IPS DF 4.7 (cell line): Measurements from ENCODE around the gene KIAA0040.
A peak's percentile ranks its signal among the peaks of the same experiment; 100 is the strongest.

Source experiments
- DNase-seq: peaks from one replicate; pipeline ENCODE4 v3.0.0-alpha.2; 2013; ENCODE audit warnings: low spot score; ENCODE audit errors: extremely low read depth

Gene KIAA0040

DNA sequence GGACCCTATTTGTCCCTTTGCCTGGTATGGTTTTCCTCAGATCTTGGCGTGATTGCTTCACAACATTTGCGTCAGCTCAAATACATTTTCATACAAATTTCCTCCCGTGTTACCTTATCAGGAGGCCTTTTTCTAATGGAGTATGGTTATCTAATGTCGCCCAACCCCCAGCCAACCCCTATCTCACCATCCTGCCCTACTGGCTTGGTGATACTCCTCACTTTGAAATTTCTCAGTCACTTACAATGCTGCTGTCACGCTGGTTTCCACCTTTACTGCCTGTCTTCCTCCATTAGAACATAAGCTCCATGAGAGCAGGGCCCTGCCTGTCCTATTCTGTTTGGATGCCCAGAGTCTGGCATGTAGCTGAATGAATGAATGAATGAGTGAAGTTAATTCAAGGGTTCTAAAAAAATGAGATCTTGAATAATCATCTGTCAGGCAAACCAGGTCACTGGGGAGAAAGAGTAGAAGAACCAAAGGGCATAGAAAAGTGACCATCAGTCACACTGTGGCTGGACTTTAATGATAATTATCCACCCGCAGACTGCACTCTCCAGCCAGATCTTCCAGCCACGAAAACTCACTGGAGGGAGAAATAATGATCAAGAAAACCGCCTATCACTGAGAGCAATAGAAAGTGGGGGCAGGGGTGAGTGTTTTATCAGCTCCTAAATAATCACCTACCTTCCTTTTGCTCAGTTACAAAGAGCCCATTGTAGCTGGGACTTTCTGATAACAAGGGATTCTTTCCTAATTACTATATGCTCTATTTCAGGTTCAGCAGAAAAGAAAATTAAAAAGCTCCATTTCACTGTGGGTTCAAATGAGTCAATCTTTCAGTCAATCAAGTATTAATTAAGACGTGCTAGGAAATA lies 21.3 kb downstream of the KIAA0040 start:
- DNase-seq, result no peak

- DNase-seq, result no peak
Measured at GRCh38 chr1:175169286-175170018, 23.1 kb downstream of the KIAA0040 start.

DNA sequence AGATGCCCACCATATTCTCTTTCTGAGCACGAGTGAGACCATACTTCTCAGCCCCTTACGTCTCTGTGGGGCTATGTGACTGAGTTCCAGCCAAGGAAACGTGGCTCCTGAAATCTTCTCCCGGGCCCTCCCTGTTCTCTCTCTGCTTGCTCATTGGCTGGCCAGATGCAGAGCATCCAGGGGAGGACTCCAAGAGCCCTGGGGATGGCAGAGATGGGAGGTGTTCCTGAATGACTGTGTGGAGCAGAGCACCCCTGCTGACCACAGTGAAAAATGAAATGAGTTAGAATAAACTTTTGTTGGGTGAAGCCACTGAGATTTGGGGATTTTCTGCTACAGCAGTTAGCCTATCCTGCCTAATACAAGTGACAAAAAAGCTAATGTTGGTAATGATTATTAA lies 23.8 kb downstream of the KIAA0040 start:
- DNase-seq, result no peak

GRCh38 chr1:175167861-175168260 lies 24.7 kb downstream of the KIAA0040 start:
- DNase-seq, result no peak

DNA sequence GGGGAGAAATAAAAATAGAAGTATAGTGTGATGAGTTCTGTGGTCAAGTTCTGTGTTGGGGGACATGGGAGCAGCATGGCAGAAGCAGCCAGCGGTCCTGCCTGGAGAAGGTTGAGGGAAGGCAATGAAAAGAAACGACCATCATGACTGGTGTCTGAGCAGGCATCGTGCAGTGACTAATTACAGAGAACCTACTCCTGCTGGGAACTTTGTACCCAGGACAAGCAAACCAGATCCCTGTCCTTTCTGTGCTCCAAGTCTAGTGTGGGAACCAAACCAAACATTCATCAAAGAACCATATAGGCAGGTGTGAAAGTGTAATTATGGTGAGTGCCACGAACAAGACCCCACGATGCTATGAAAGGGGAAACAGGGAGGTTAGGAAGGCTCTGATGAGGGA lies 25.8 kb downstream of the KIAA0040 start:
- DNase-seq, result no peak

- no peak for DNase-seq
Measured at GRCh38 chr1:175164751-175165150, 27.8 kb downstream of the KIAA0040 start.

DNA sequence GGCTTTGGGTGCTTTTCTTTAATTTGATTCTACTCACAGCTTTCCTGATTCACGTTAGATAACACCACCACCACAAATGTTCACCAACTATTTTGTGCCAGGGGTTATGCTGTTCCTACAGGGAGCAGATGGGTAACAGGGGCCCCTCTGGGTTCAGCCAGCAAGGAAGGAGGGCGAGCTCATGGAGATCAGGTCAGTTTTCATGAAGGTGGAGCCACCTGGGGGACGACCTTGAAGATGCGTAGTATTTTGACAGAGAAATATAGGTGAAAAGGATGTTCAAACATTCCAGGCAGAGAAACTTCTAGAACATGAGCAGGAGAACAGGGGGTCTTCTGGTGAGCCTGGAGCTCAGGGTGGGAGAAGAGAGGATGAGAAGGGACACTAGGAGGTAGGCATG lies 28.9 kb downstream of the KIAA0040 start:
- DNase-seq, result no peak

DNA sequence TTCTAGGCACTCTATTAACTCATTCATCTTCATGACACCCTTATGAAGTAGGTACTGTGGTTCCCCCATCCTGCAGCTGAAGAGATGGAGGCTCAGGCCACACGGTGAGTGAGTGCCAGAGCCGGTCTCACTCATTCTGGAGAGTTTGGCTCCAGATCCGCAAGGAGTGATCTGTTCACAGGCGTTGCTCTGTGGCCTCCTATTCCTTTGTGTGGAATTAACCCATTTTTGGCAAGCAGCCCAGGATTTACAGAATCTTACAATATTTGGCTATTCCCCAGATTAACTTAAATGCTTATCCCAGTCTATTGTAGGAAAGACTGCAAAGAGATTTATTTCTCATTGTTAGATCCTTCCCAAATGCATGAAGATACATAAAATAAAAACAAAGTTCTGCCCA lies 29.6 kb downstream of the KIAA0040 start:
- no peak for DNase-seq

DNA sequence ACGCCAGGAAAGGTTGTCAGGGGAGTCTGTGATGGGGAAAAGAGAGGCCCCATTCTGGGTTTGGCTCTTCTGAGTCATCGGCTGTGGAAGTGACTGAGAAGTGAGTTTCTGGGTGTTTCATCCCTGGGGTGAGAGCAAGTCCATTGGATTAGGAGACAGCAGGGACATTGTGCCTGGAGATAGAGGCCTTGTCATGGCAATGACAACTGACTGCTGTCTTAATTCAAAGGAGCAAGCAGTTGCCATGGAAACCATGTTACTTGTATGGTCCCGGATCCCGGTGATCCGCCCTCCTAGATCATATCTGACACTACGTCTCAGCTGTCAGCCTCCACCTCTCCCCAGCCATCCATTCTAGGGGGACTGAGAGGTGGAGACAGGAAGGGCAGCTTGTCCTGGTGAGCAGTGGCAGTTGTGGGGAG lies 34.4 kb downstream of the KIAA0040 start:
- no peak for DNase-seq

DNA sequence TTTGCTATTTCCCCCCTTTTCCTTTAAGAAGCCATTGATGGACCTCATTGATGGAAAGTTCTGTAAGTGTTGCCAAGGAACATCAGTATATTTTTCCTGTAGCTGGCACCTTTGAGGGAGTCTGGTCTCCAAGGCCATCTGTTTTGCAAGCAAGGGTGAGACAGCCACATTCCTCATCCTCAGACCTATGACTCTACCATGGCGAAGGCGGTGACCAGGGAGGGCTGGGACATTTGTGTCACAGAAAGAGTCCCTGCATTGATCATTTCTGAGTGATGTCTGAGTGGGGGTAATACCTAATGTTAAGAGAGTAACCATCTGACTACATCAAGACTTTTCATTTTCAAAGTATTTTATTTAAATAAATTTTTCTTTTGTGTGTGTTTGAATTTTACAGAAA lies 35.4 kb downstream of the KIAA0040 start:
- DNase-seq, result no peak

DNA sequence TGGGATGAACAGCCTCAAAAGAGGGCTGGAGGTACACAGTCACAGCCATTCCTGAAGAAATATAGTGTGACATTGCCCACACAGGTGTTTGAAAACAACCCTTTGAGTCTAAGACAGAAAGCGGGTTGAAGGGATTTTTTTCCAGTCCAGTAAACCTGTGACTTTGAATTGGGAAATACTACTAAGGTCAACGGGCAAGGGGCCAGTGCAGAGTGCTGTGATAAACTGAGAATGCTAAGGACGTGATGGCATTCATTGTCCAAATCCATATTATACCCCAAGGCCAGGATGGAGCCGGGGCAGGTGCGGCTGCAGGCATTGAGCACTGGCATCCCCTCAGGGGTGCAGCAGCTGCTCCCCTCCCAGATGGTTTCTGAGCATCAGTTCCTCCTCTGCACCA lies 36.6 kb downstream of the KIAA0040 start:
- DNase-seq, result no peak

DNA sequence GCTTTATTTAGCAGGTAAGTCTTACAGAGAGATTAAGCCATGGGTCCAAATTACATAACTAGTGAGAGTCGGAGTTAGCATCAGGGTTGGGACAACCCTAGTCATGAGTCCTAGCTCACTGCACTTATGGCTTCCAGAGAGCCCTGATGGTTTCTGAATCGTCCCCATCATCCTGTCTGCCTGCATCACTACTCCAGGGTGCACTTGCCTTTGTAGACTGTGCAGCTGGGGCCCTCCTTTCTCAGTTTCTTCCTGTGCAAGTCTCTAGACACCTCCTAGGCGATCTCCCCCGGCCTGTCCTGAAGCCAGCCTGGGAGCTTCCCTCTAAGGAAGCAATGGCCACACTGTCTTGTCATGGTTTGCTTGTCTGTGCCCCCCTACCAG lies 37.1 kb downstream of the KIAA0040 start:
- DNase-seq, result no peak

DNA sequence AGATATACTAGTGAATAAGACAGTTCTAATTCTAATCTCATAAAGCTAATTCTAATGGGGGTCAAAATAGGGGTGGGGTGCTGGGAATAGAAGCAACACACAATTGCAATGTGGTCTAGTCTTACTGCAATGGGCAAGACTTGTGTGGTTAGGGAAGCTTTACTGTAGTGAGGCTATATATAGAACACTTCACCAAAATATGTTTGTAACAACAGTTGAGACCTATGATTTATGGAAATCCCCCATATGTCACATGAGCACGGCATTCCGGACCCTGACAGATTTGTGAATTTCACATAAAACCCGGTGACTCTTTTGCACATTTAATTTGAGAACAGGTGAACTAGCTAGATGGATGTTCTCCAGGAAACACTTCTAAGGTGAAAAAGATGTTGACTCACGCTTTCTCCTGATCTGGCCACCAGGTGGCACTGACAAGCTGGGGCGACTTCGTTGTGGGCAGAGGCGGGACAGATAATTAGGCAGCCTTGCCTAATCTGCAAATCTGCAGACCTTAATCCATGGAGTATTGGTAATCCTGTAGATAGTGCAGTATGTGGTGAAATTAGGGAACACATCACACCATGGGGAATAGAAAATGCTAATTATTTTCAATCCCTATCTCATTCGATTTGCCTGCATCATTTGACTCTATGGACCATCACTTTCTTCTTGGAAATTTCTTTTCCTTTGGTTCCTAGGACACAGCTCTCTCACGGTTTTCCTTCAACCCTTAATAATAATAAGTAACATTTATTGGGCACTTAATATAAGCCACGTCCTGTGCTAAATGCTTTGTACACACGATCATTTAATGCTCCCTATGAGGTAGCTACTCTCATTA lies 37.7 kb downstream of the KIAA0040 start:
- DNase-seq, result no peak

GRCh38 chr1:175152006-175152652 lies 40.4 kb downstream of the KIAA0040 start:
- peak; percentile 58 for DNase-seq

- DNase-seq, result no peak
Measured at GRCh38 chr1:175150596-175151319, 41.8 kb downstream of the KIAA0040 start.

DNA sequence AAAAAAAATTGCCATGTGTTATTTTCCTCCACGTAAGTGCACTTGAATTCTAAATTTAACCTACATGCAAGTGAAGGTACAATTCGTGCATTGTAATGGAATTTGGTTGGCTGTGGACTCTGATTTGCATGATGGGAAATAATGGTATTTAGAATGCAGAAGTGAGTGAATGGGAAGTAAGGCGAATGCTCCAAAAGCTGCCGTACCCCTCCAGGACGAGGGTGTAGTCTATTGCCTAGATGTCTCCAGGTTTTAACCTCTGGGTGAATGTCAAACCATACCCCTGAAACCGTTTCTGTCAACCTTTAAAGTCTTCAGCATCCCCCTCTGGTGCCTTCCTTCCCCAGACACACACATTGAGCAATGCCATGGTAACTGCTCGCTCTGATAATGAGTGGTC lies 44.5 kb downstream of the KIAA0040 start:
- no peak for DNase-seq

GRCh38 chr1:175147569-175147968 lies 45.0 kb downstream of the KIAA0040 start:
- DNase-seq, result no peak

- DNase-seq, result peak; percentile 81
Measured at GRCh38 chr1:175146529-175147213, 45.9 kb downstream of the KIAA0040 start.

DNA sequence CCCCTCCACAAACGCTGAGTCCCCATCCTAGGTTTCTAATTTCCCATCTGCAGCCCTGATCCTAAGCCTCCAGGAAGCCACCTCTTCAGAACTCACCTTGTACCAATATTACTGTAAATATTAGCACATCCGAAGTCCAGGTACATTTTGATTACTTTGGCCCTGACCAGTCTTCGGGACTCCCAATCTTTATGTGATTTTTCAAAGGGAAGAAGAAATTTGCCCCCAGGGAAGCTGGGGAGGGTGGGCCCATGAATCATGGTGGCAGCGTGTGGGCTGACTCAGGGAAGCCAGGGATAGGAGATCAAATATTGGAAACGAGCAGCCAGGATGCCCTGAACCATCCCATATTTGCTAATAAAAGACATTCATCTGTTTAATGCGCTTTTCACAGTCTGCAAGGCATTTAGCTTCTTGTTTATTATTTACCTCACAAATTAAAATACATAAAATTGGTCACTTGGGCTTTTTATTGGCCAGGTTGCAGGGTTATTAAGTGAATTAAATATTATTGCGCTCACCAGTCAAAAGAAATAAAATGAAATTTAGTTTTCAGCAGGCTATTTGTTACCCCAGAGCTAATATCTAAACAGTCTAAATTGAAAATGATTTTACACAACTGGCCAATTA lies 46.6 kb downstream of the KIAA0040 start:
- DNase-seq, result no peak

DNA sequence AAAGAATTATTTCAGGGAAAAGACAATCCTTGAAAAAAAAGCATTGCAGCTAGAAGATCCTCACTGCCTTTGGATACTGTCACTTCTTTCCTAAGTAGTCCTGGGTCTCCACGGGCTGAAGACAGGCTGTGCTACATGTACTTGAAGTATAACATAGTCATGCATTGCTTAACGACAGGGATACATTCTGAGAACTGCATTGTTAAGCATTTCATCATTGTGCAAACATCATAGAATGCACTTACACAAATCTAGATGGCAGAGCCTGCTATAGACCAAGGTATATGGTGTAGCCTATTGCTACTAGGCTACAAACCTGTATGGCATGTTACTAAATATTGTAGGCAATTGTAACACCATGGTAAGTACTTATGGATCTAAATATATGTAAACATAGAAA lies 54.0 kb downstream of the KIAA0040 start:
- no peak for DNase-seq
